ENCODE results near the gene NOG.

Gene NOG

DNA sequence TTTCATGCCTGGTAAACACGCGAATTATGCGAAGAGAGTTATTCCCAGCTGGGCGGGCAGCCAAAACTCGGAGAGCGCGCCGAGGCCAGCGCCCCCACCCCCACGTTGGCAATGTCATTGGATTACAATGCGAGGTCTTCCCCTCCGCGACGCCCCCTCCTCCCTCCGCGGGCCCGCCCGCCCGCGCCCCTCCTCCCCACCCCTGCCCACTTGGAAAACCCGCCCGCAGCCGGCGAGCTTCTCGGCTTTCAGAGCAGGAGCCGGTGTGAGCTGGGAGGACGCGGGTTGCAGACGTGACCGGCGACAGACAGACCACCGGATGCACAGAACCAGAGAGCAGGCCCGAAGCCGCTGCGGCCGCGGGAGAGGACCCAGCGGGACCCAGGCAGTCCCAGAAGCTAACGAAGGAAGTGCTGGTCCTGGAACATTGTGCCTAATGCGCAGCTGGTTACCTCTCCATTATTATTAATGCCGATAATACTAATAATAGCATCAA, 4.0 kb downstream of the NOG start:
- peak; percentile 91 for DNase-seq (ENCODE audit: low spot score)

DNA sequence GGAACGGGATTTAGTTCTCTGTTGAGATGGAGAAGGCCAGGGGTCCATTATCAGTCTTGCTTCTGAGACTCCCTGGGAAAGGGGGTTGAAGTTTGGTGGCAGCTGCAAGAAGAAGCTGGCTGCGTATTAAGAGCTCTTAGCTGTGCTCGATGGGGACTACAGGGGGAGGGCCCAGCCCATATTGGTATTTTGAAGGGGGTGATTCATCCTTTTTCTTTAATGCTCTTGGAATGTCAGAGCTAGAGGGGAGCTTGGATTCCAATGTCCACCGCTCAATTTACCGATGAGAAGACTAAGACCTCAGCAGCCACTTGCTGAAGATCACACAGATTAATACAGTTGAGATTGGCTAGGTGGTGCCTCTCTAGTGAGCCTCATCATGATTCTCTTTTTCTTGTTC, 5.0 kb downstream of the NOG start:
- DNase-seq (ENCODE audit: low spot score), result no peak

DNA sequence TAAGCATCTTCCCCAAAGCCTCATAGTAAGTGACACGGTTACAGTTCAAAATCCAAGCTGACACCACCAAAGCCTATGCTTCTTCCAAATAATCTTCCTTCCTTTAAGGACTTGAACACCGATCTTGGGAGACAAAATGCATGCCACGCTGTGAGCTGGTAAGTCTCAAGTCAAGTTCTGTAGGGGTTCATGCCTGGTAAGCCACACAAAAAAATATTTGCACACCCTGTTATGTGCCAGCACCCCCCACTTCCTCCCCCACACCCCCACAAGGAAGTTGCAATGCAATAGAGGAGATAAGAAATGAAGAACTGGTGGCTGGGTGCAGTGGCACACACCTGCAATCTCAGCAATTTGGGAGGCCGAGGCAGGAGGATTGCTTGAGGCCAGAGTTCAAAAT, 5.6 kb downstream of the NOG start:
- no peak for DNase-seq (ENCODE audit: low spot score)

GRCh38 chr17:56599566-56599965, 6.1 kb downstream of the NOG start:
- DNase-seq (ENCODE audit: low spot score), result no peak

DNA sequence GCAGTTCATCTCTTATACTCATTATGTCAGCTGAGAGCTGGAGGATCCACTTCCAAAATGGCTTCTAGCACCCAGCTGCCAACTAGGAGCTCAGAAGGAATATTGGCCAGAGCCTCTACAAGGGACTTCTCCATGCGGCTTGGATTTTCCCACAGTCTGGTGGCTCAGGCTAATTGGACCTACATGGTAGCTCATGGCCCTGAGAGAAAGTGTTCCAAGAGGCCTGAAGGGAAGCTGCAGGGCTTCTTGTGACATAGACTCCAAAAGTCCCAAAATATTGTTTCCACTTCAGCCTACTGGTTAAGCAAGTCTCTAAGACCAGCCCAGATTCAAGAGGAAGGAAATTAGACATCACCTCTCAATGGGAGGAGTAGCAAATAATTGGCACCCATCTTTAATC, 6.8 kb downstream of the NOG start:
- DNase-seq (ENCODE audit: low spot score), result no peak

GRCh38 chr17:56601591-56601990, 8.1 kb downstream of the NOG start:
- no peak for DNase-seq (ENCODE audit: low spot score)

GRCh38 chr17:56602292-56603130, 9.0 kb downstream of the NOG start:
- no peak for DNase-seq (ENCODE audit: low spot score)

DNA sequence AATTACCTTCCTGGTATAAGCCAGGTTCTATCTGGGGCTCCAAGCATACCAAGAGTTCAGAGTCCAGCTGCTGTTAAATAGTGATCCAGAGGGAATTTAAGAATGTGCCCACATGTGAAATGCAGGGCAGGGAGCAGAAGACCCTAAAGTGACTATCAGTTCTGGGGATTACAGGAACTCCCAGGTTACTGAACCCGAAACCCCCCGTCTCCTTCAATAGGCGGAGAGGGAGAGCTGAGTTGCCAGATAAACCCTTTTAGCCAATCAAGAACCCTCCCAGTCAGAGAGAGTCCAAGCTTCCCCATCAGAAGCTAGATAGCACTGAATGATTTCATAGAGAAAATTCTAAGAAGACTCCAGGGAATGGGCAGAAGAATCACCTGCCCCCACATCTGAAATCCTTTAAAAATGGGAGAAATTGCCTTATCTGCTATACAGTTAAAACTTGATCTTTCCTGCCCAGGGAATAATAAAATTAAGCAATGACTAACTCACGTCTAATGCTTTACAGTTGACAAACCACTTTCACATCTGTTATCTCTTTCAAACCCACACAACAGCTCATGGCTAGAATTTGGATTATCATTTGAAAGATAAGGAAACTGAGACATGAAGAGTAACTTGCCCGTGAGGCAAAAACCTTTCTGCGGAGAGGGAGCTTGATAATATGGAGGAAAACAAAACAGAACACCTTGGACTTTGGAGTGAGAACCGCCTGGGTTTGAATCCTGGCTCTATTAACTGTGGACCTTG, 10.2 kb downstream of the NOG start:
- DNase-seq (ENCODE audit: low spot score), result no peak

DNA sequence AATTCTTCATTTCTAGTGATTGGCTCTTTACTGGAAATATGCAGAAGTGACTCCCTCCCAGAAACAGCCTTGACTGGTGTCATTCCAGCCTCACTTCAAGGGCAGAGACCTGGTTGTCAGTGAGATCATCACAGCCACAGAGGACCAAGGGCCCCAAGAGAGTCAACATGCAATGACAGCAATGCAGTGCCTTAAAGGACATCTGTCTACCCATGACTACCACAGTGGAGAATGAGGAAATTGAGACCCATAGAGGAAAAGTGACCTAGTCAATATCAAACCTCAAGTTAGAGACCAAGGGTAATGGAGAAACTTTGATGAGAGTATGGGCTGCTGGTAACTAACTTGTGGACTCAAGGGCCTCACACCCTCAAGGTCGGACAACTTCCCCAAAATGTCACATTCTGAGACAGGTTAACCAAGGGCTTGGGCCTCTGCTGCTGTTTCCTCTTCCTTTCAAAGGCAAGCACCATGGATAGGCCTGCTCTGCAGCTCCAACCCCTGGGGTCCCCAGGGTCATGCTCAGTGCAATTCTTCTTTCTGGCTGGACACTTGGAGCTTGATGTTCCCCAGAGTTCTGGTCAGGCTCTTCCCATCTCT, 11.3 kb downstream of the NOG start:
- no peak for DNase-seq (ENCODE audit: low spot score)

DNA sequence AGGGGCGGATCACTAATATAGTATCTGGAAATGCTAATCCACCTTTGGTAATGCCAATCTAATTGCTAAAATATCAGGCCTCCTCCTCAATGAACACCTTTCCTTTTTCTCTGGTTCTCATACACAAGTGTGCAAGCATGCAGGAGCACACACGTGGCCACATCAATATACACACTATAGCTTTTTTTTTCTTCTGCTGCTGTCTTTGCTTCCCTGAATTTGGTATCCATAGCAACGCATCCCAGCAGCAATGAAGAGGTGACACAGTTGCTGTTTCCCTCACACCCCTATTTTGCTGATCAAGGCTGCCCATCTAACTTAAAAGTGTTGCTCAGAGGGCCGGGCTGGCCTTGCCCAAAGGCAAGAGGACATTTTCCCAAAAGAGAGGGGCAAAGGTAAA, 15.4 kb downstream of the NOG start:
- DNase-seq (ENCODE audit: low spot score), result no peak

- DNase-seq (ENCODE audit: low spot score), result no peak
These were observed 16.8 kb downstream of the NOG start for GRCh38 chr17:56610321-56610720.

- DNase-seq (ENCODE audit: low spot score), result no peak
These were observed 19.6 kb downstream of the NOG start for GRCh38 chr17:56613131-56613530.

DNA sequence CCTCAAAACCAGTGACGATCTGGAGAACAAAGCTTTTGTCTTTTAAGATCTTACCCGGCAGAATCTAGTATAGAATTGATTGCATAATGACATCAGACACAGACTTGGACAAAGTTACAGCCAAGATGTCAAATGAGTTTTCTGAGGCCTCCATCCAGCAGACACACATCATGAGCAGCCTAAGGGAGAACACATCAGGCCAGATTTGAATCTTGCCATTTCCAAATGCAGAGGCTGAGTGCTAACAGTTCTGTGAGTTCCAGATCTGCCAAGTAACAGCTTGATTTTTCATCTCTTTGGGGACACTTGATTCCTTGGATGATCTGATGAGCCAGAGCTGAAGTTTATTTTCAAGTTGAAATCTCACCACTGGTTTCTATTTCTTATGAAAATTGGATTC, 21.0 kb downstream of the NOG start:
- DNase-seq (ENCODE audit: low spot score), result no peak

GRCh38 chr17:56616239-56616638, 22.7 kb downstream of the NOG start:
- DNase-seq (ENCODE audit: low spot score), result no peak

GRCh38 chr17:56623383-56623782, 29.9 kb downstream of the NOG start:
- no peak for DNase-seq (ENCODE audit: low spot score)

GRCh38 chr17:56624309-56624708, 30.8 kb downstream of the NOG start:
- no peak for DNase-seq (ENCODE audit: low spot score)

DNA sequence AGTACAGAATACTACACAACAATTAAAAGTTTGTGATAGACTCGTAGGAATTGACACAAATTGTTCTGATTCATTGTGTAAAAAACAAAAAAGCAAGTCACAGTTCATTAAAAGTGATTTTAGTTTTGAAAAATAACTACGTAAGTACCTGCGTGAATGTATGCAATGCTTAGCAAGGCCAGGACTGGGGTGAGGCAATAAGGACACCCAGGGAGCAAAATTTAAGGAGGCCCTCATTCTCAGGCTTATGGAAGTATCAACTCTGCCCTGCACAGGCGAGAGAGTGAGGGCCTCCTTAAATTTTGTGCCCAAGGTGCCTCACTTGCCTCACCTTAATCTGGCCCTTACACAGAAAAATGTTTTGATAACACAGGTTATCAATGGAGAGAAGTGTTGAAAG, 31.4 kb downstream of the NOG start:
- no peak for DNase-seq (ENCODE audit: low spot score)

DNA sequence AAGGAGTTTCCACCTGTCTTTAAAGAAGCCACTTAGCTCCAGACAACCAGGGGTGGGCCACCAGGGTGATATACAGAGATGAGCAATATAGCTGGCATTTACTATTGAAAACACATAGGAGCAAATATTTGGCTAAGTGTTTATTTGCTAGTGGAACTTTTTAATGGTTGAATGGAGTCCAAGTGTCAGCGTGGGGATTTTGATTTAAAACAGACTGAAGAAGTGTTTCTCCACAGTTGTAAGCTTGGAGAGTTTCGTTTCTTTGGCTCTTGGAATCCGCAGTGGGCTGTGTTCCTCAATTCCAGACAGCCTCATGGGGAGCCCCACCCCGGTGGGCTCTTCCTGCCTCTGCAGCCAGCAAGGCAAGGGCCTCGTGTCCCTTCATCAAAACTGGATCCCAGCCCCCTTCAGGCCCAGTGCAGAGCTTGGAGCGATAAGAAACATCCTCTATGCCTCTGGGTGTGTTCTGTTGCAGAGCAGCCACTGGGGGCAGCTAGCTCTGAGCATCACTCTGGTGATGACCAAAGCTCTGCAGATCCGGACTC, 36.1 kb downstream of the NOG start:
- DNase-seq (ENCODE audit: low spot score), result peak; percentile 71

DNA sequence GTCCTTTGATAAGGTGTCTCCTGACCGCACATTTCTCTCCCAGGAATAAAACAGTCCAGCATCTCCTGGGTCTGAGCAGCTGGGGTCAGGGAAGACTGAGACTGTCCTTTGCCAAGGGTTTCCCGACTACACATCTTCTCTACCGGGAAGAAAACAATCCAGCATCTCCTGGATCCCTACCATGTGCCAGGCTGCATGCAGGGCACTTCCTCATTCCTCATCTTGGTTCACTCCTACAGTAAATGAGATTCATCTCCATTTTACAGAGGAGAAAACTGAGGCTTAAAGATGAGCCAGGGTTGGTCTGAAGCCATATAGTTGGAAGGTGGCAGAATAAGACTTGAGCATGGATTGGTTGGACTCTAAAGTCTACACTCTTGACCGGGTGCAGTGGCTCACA, 36.7 kb downstream of the NOG start:
- no peak for DNase-seq (ENCODE audit: low spot score)

DNA sequence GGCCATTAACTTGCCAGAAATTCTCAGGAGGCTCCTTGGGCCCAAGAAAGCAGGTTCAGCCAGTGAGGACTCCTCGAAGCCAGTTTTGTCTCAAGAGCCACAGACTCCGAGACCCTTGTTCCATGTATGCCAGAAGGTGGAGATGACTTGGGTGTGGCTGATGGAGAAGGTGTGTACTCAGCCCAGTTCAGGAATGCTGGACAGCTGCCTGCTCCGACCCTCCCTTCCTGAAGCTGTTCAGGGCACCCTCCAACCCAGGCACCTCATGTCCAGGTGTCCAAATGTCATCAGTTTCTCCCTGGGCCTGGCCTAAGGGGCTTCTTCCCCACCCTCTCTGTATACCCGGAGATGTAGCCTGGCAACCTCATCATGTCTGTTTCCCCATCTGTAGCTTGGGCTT, 40.2 kb downstream of the NOG start:
- DNase-seq (ENCODE audit: low spot score), result no peak

DNA sequence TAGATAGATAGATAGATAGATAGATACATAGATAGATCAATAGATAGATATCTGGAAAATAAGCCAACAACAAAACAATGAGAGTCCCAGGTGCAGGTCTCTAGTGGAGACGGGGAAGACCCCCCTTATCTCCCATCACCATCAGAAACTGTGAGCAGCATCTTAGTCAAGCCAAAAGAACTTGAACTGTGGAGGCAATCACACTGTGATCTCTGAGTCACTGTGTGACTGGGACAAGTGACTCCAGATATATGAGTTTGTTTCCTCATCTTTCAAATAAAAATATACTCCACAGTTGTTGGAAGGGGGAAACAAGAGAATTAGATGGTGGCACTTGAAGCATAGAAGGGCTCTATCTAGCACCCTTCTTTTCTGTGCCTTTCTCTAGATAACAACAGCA, 42.1 kb downstream of the NOG start:
- DNase-seq (ENCODE audit: low spot score), result no peak

- no peak for DNase-seq (ENCODE audit: low spot score)
These were observed 42.8 kb downstream of the NOG start for GRCh38 chr17:56636265-56636664.

- no peak for DNase-seq (ENCODE audit: low spot score)
These were observed 43.8 kb downstream of the NOG start for GRCh38 chr17:56637254-56637653.
